ENCODE data around the gene FOCAD. TPM values are rescaled to one million over a fixed set of nuclear protein-coding genes. Genes with fewer than 3 reads are reported as not detected.
"Not testable (repeated sequence)": the region's sequence is repeated elsewhere in the genome, so short reads cannot be mapped to it uniquely, and the experiment has no call there.

FOCAD gene
- total RNA-seq, 1 experiment from 2014 or later = 33.5 TPM

DNA sequence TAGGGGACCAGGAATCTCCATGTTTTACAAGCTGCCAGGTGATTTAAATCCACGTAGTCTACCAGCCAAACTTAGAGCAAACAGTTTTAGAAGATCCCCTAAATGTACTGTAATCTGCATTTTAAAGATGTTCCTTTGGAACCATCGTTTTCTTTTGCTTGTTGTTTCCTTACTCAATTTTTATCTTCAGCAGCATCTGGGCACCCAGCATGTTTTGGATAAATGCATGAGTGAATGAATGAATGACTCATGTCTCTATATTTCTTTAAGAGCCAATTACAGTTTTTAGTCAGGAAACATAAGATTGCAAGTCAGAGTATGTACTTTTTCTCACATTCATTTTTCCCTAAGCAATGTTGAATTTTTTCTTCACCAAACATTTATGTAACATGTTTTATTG is 224.4 kb downstream of the FOCAD start:
- DNase-seq (ENCODE audit: low spot score) = no peak
- in situ Hi-C loops (cut with HindIII; ENCODE audit: low sequenced_read_pairs) = no loop called here

- in situ Hi-C loops (cut with HindIII; ENCODE audit: low sequenced_read_pairs) = no loop called here
- no peak for DNase-seq (ENCODE audit: low spot score)
Observed at GRCh38 chr9:20914556-20914955, 230.5 kb downstream of the FOCAD start.

DNA sequence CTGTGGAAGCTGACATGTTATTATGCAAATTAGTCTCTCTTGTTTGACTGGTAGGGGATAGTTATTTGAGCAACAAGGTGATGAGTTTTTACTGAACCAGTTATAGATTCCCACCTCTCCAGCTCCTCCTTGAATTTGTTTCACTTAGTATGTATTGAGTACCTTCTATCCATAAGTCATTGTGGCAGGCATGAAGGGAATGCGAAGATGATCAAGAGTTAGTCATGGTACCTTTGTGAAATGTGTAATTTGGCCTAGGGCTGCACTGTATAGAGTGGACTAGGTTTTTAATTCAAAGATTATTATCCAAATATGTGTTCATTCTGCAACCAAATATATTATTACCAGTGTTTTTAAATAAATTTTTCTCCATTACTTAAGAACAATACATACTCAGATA is 237.3 kb downstream of the FOCAD start:
- DNase-seq (ENCODE audit: low spot score) = no peak
- in situ Hi-C loops (cut with HindIII; ENCODE audit: low sequenced_read_pairs) = no loop called here

- in situ Hi-C loops (cut with HindIII; ENCODE audit: low sequenced_read_pairs) = no loop called here
- DNase-seq (ENCODE audit: low spot score) = no peak
Observed at GRCh38 chr9:20925256-20926045, 241.4 kb downstream of the FOCAD start.

- peak; percentile 84 for DNase-seq (ENCODE audit: low spot score)
- in situ Hi-C loops (cut with HindIII; ENCODE audit: low sequenced_read_pairs) = no loop called here
Observed at GRCh38 chr9:20929276-20929675, 245.2 kb downstream of the FOCAD start.

DNA sequence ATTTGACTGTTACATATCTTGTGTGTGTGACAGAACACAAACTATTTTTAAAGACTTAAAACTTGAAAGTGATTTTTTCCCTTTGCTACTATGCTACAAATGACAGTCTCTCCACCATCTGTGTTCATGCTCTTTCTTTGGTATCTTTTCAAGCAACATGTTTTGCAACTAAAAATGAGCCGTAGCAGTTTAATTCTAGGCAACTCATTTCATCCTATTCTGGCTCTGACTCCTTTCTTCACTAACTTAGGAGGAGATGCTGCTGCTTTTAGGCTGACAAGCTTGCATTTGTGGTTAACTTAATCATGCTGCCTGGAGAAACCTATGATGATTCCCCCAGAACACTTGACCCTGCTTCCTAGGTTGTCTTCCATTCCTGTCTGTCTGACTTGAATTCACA is 246.8 kb downstream of the FOCAD start:
- no peak for DNase-seq (ENCODE audit: low spot score)
- in situ Hi-C loops (cut with HindIII; ENCODE audit: low sequenced_read_pairs) = no loop called here

GRCh38 chr9:20940447-20941173 is 256.6 kb downstream of the FOCAD start:
- no peak for DNase-seq (ENCODE audit: low spot score)
- in situ Hi-C loops (cut with HindIII; ENCODE audit: low sequenced_read_pairs) = no loop called here

- in situ Hi-C loops (cut with HindIII; ENCODE audit: low sequenced_read_pairs) = no loop called here
- peak; percentile 85 for DNase-seq (ENCODE audit: low spot score)
Observed at GRCh38 chr9:20941174-20941690, 257.2 kb downstream of the FOCAD start.

DNA sequence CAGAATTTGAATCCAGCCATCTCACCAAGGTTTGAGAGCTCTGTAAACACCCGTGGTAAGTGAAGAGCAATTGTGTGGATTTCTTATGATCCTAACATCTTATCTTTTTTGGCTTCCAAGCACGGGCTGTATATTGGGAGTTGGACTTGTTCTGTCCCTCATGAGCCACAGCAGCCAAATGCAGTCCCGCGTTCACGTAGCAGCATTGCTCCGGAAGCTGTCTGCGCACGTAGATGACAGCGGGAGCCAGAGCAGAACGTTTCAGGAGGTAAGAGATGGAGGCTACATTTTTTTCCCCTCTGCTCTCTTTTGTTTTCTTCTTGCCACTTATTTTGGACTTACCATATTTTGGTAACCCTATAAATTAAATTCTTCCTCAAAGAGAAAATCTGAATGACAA is 260.4 kb downstream of the FOCAD start:
- in situ Hi-C loops (cut with HindIII; ENCODE audit: low sequenced_read_pairs) = no loop called here
- no peak for DNase-seq (ENCODE audit: low spot score)

GRCh38 chr9:20945269-20945668 is 261.2 kb downstream of the FOCAD start:
- in situ Hi-C loops (cut with HindIII; ENCODE audit: low sequenced_read_pairs) = no loop called here
- no peak for DNase-seq (ENCODE audit: low spot score)

- no peak for DNase-seq (ENCODE audit: low spot score)
- in situ Hi-C loops (cut with HindIII; ENCODE audit: low sequenced_read_pairs) = no loop called here
Observed at GRCh38 chr9:20945856-20946255, 261.8 kb downstream of the FOCAD start.

DNA sequence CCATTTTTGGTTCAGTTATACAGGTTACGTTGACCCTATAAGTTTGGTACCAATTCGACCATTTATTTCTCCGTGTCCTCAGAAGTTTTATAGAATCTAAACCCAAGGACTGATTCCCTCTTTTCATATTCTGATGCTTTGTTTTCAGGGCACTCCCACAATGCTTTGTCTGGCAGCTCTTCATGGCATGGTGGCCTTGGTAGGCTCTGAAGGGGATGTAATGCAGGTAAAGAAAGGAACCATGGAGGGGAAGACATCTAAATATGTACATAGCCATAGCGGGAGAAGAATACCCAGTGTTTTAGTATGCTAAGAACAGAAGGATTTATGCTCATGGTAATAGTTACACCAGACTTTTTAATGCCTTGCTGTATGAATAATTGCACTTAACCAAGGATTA is 264.6 kb downstream of the FOCAD start:
- in situ Hi-C loops (cut with HindIII; ENCODE audit: low sequenced_read_pairs) = no loop called here

GRCh38 chr9:20950707-20951106 is 266.6 kb downstream of the FOCAD start:
- in situ Hi-C loops (cut with HindIII; ENCODE audit: low sequenced_read_pairs) = no loop called here
- DNase-seq (ENCODE audit: low spot score) = no peak

More for the DNA sequence above, 264.6 kb downstream of the FOCAD start:
- no peak for DNase-seq (ENCODE audit: low spot score)

DNA sequence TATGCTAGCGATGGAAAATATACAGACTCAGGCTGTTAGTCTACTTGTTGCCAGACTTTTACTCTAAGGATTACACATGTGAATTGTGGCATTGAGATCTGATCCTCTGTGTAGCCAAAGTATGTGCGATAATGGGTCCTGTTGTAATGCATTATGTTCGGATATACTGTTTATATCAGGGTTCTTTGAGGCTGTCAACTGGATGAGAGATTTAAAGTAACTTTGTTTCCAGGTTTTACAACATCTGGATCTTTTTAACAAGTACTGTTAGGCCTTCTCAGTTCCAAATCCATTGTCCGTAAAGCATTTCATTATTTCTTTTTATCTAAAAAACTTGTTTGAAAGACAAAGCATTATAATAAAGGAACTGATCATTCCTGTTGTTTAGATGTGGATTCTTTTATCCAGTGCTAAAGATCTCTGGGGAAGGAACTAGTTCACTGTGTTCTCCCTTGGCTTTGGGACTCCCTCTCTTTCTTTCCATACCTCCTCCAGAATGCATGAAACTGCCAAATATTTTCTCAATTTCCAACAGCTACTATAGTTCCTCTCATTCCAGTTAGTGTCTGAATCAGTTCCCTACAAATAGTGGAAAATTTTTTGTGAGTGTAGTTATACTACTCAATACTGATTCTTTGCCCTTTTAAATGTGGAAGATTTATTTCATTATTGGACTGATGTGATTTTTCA is 278.6 kb downstream of the FOCAD start:
- no peak for DNase-seq (ENCODE audit: low spot score)
- in situ Hi-C loops (cut with HindIII; ENCODE audit: low sequenced_read_pairs) = no loop called here

- DNase-seq (ENCODE audit: low spot score) = no peak
- in situ Hi-C loops (cut with HindIII; ENCODE audit: low sequenced_read_pairs) = no loop called here
Observed at GRCh38 chr9:20972684-20973083, 288.6 kb downstream of the FOCAD start.

GRCh38 chr9:20973246-20973947 is 289.3 kb downstream of the FOCAD start:
- DNase-seq (ENCODE audit: low spot score); in situ Hi-C loops (cut with HindIII; ENCODE audit: low sequenced_read_pairs): not testable (repeated sequence)

- in situ Hi-C loops (cut with HindIII; ENCODE audit: low sequenced_read_pairs); DNase-seq (ENCODE audit: low spot score): not testable (repeated sequence)
Observed at GRCh38 chr9:20974191-20974938, 290.3 kb downstream of the FOCAD start.

- in situ Hi-C loops (cut with HindIII; ENCODE audit: low sequenced_read_pairs) = no loop called here
Observed at GRCh38 chr9:20978249-20978648, 294.2 kb downstream of the FOCAD start.

More at GRCh38 chr9:20978249-20978648, 294.2 kb downstream of the FOCAD start:
- DNase-seq (ENCODE audit: low spot score) = no peak
